AG09309 (cell line): ENCODE measurements around the gene TPGS1.
A peak's percentile ranks its signal among the peaks of the same experiment; 100 is the strongest.

Experiments used
- DNase-seq: peaks from one replicate; pipeline ENCODE4 v3.0.0-alpha.2; 2010; ENCODE audit warnings: low read depth
- H3K4me3 ChIP-seq: 2 replicates; pipeline ENCODE4 v1.5.1; 2011; ENCODE audit warnings: mild to moderate bottlenecking, low read depth, low read length, moderate library complexity; ENCODE audit not compliant: control insufficient read depth
- CTCF ChIP-seq: IDR thresholded peaks from 2 replicates; pipeline ENCODE4 v1.5.1; 2011; ENCODE audit warnings: mild to moderate bottlenecking, low read depth, low read length, inconsistent platforms; ENCODE audit not compliant: insufficient read depth, control insufficient read depth; ENCODE audit errors: missing control alignments

Gene TPGS1

GRCh38 chr19:485077-485476 is 22.2 kb upstream of the TPGS1 start:
- H3K4me3 ChIP-seq = no peak overlapping the region
- DNase-seq = no peak
- no peak for TF ChIP-seq CTCF

GRCh38 chr19:485583-486236 is 21.6 kb upstream of the TPGS1 start:
- TF ChIP-seq CTCF = no peak
- no peak overlapping the region for H3K4me3 ChIP-seq

GRCh38 chr19:488505-489417 is 18.5 kb upstream of the TPGS1 start:
- peak overlapping the region; percentile 93 for H3K4me3 ChIP-seq
- DNase-seq = peak; percentile 59
- no peak for TF ChIP-seq CTCF

More at GRCh38 chr19:485583-486236, 21.6 kb upstream of the TPGS1 start:
- DNase-seq = no peak

GRCh38 chr19:489418-490196 is 17.7 kb upstream of the TPGS1 start:
- no peak for DNase-seq
- H3K4me3 ChIP-seq = peak overlapping the region; percentile 93
- no peak for TF ChIP-seq CTCF

- H3K4me3 ChIP-seq = no peak overlapping the region
- no peak for TF ChIP-seq CTCF
- DNase-seq = no peak
Observed at GRCh38 chr19:491146-491741, 16.1 kb upstream of the TPGS1 start.

GRCh38 chr19:492091-492531 is 15.2 kb upstream of the TPGS1 start:
- no peak for TF ChIP-seq CTCF
- no peak for DNase-seq
- no peak overlapping the region for H3K4me3 ChIP-seq
